GM19463 (cell line): ENCODE data around the gene TBC1D22A.

Experiments used
- ATAC-seq: cut with Tn5 transposase; IDR thresholded peaks from one replicate; pipeline ENCODE4 v1.9.1; 2021; ENCODE audit warnings: mild to moderate bottlenecking, moderate library complexity; ENCODE audit not compliant: unreplicated experiment

TBC1D22A gene

GRCh38 chr22:46902998-46903916 is 140.8 kb downstream of the TBC1D22A start:
- ATAC-seq = no peak

- ATAC-seq = no peak
Measured at GRCh38 chr22:46905415-46905814, 143.0 kb downstream of the TBC1D22A start.

GRCh38 chr22:46905834-46906233 is 143.4 kb downstream of the TBC1D22A start:
- ATAC-seq = no peak

GRCh38 chr22:46906326-46907045 is 144.0 kb downstream of the TBC1D22A start:
- no peak for ATAC-seq

GRCh38 chr22:46907241-46908215 is 145.1 kb downstream of the TBC1D22A start:
- no peak for ATAC-seq

GRCh38 chr22:46908641-46909107 is 146.2 kb downstream of the TBC1D22A start:
- ATAC-seq = no peak

GRCh38 chr22:46909237-46910030 is 147.0 kb downstream of the TBC1D22A start:
- ATAC-seq = no peak

GRCh38 chr22:46910624-46911023 is 148.2 kb downstream of the TBC1D22A start:
- no peak for ATAC-seq

- ATAC-seq = no peak
Measured at GRCh38 chr22:46911346-46911745, 148.9 kb downstream of the TBC1D22A start.

- ATAC-seq = no peak
Measured at GRCh38 chr22:46913351-46913750, 150.9 kb downstream of the TBC1D22A start.

- ATAC-seq = no peak
Measured at GRCh38 chr22:46914481-46914880, 152.0 kb downstream of the TBC1D22A start.

GRCh38 chr22:46914916-46915894 is 152.8 kb downstream of the TBC1D22A start:
- ATAC-seq = no peak

- no peak for ATAC-seq
Measured at GRCh38 chr22:46915950-46916730, 153.7 kb downstream of the TBC1D22A start.

GRCh38 chr22:46916886-46917770 is 154.7 kb downstream of the TBC1D22A start:
- no peak for ATAC-seq

GRCh38 chr22:46917771-46918101 is 155.3 kb downstream of the TBC1D22A start:
- no peak for ATAC-seq

- ATAC-seq = no peak
Measured at GRCh38 chr22:46918197-46918596, 155.7 kb downstream of the TBC1D22A start.

- no peak for ATAC-seq
Measured at GRCh38 chr22:46922037-46922436, 159.6 kb downstream of the TBC1D22A start.
